Hypothalamus (tissue), 51 donors: ENCODE measurements around the gene ATP6V1G1.
"Not testable (repeated sequence)": the region's sequence is repeated elsewhere in the genome, so short reads cannot be mapped to it uniquely, and the experiment has no call there.

Source experiments
- DNase-seq, 51 donors: peaks; one replicate each; lab custom pipeline; 2025; lab: John Stamatoyannopoulos, UW

ATP6V1G1 gene

DNA sequence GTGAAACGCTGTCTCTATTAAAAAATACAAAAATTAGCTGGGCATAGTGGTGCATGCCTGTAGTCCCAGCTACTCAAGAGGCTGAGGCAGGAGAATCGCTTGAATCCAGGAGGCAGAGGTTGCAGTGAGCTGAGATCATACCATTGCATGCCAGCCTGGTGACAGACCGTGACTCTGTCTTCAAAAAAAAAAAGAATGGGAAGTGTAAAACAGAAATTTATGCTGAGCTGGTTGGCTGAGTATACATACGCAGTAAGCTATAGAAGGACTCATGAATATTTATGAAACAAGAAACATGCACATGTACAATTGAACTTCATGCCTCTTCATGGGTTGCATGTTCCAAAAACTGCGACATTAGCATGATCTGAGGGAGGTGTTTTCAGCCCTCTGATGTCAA, 10.8 kb upstream of the ATP6V1G1 start:
- not testable (repeated sequence) for DNase-seq

DNA sequence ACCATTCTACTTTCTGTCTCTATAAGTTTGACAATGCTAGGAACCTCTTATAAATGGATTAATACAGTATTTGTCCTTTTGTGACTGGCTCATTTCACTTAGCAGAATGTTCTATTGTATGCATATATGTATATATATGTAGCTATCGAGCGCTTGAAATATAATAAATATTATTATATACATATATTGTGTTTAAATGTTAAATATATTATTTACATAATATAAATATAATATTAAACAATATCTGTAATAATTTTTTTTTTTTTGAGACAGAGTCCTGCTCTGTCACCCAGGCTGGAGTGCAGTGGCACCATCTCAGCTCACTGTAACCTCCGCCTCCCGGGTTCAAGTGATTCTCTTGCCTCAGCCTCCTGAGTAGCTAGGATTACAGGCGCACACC, 9.4 kb upstream of the ATP6V1G1 start:
- not testable (repeated sequence) for DNase-seq

DNA sequence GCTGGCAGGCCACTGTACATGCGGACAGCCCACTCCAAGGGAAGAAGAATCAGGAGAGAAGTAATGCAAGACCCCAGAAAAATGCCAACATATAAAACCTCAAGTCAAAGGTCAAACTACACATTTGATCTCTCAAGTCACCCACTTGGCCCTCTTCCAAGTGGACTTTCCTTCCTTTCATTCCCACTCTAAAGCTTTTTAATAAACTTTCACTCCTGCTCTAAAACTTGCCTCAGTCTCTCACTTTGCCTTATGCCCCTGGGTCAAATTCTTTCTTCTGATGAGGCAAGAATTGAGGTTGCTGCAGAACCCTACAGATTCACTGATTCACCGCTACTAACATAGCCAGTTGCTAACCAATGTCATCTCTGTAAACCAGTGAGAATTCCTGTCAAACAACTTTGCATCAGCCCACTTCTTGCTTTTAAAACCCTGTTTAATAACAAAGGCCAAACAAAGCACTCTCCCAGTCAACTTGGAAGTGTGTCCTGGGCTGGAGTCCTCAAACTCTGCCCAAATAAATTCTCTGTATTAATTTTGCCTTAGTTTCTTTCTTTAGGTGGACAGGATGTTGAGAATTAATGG, 6.9 kb upstream of the ATP6V1G1 start:
- DNase-seq, result no peak

DNA sequence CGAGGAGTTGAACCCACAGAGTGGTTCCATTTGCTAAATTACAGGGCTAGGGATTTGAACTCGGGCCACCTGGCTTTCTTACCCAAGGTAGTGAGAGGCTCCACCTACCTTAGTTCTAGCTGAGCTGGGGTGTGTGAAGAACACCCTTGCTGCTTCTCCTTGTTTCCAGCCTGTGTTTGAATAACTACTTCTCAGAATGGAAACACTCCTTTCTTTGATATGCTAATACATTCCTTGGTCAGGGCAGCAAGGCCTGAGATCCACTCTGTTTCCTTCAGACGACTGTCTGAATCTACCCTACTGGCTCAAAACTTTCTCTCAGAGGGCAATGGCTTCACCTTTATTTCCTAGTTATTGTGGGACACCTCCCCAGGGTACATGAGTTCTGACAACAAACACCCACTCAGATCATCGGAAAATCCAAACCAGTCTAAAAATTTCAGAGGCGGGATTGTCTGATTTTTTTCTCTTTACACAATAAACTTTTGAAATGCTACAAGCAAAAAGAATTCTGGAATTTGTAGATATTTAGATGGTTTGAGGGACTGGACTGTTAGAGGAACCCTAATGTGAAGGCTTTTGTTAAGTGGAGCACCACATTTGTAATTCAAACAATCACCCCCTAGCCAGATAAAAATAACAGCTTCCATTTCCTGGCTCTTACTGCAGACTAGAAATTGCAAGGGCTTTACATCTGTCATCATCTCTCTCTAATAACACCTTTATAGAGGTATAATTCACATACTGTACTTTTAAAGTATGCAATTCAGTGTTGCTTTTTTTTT, 4.0 kb upstream of the ATP6V1G1 start:
- DNase-seq, result no peak

DNA sequence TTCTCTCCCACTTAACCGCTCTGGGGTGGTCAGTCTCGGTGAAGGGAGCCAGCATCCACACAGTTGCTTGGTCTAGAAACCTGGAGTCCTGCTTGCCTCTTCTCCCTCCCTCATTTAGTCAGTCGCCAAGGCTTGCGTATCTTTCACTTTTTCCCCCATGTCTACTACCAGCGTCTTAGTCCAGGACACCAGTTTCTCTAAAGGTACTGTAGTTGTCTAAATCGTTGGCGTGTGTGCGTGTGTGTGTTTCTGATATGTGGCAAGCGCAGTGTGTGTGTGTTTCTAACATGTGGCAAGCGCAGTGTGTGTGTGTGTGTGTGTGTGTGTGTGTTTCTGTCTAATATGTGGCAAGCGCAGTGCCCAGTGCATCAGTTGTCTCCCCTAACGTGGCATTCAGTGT, 641 bp downstream of the ATP6V1G1 start:
- peak in 1 of 51 donors; percentile 8 for DNase-seq

DNA sequence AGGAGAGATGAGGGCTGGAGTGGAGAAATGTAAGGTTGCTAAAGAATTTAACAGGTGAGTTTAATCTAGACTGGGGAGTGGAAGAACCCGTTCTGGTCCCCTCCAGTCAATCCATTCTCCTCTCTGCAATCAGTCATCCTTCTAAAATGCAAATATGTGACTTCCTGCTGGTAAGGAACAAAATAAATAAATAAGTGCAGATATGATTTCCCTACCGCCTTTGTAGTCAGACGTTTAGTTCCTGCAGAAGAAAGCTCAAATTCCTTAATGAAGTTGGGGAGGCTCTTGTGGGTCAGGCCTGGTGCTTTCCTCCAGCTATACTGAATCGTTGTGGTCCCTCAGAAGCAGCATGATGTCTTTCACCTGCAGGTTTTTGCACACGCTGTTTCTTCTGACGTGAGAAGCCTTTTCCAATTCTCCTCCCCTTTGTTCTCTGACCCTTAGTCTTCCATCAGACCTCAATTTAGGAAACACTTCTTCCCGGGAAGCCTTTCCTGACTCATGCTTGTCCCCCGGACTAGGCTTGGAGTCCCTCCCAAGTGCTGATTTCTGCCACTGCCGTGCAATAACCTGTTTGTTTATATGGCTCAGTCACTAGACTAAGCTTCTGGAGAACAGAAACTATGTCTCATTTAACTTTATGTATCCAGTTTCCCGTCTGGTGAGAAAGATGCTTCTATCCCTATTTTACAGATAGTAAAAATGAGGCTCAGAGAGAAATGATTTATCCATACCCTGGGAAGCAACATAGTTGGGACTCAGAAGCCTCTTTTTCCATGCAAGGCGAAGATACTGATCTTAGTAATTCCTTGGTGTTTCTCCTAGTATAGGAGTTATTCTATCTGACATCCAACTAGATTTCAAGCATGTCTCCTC, 1.3 kb downstream of the ATP6V1G1 start:
- DNase-seq, result no peak

DNA sequence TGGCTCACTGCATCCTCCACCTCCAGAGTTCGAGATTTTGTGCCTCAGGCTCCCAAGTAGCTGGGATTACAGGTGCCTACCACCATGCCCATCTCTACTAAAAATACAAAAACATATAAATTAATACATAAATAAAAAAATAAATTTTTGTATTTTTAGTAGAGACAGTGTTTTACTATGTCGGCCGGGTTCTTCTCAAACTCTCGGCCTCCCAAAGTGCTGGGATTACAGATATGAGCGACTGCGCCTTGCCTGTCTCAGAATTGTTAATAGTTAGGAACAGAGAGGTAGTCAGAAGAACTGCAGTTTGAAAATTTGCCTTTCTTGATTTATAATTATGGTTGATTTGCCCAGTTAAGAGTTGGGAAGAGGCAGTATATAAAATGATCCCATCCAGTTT, 2.8 kb downstream of the ATP6V1G1 start:
- no peak for DNase-seq

DNA sequence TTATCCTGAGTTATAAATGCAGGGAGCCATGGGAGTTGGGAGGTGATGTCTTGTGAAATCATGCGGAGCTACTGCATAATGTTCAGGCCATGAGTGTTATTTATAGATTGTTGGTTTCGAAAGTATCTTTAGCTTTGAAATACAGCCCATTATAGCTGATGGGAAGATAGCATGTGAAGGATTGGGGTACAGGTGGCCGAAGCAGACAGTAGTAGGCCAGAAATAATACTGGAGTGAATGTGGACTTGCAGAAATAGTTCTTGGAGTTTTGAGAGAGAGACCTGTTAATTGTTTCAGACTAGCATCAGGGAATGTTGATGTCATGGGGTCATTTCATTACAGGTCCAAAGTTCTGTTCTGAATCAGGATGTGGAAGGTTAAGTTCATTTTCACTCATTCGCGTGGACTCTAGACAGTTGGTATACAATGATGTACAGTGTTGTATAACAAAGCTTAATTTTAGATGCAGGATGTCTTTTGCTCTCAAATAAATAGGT, 3.8 kb downstream of the ATP6V1G1 start:
- no peak for DNase-seq

DNA sequence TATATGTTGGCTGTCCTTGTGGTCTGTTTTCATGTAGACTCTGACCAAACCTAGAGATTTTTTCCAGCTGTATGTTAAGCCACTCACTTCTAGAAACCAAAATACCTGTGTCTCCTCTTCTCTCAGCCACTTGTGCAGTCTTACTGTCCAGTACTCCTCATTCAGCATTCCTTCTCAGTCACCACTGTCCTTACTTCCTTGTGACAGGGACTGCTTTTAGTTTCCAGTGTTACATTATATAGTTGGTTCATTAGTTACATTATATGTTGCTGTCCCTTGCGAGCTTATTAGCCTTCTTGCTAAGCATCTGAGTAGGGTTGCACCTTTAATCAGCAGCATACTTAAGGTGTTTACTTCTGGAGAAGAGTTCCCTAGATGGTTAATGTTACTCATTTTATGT, 4.3 kb downstream of the ATP6V1G1 start:
- DNase-seq, result no peak

DNA sequence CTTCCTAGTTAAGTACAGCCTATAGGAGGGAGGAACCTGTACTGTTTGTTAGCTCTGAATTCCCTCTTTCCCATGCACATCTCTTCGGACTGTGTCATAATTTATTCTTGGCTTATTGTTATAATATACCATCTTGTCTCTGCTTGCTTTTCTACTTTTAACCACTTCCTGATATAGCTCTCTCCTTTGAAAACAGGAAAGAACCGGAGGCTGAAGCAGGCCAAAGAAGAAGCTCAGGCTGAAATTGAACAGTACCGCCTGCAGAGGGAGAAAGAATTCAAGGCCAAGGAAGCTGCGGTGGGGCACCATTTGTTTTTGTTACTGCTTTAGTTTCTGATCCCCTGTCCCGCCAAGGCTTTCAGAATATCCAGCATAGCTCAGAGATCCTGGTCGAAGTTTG, 4.8 kb downstream of the ATP6V1G1 start:
- peak in 1 of 51 donors; percentile 9 for DNase-seq

DNA sequence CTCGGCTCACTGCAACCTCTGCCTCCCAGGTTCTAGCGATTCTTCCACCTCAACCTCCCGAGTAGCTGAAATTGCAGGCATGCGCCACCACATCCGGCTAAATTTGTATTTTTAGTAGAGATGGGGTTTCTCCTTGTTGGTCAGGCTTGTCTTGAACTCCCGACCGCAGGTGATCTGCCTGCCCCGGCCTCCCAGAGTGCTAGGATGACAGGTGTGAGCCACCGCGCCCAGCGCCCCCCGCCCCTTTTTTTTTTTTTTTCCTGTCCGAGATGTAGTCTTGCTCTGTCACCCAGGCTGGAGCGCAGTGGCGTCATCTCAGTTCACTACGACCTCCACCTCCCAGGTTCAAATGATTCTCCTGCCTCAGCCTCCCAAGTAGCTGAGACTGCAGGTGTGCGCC, 6.6 kb downstream of the ATP6V1G1 start:
- no peak for DNase-seq

DNA sequence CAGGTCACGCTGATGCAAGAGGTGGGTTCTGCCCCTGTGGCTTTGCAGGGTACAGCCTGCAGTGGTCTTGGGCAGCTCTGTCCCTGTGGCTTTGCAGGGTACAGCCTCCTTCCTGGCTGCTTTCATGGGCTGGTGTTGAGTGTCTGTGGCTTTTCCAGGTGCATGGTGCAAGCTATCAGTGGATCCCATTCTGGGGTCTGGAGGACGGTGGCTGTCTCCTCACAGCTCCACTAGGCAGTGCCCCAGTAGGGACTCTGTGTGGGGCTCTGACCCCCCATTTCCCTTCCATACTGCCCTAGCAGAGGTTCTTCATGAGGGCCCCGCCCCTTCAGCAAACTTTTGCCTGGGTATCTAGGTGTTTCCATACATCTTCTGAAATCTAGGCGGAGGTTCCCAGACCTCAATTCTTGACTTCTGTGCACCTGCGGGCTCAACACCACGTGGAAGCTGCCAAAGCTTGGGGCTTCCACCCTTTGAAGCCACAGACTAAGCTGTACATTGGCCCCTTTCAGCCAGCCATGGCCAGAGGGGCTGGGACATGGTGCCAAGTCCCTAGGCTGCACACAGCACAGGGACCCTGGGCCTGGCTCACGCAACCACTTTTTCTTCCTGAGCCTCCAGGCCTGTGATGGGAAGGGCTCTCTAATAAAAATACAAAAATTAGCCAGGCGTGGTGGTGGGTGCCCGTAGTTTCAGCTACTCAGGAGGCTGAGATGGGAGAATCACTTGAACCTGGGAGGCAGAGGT, 13.1 kb downstream of the ATP6V1G1 start:
- DNase-seq, result not testable (repeated sequence)

DNA sequence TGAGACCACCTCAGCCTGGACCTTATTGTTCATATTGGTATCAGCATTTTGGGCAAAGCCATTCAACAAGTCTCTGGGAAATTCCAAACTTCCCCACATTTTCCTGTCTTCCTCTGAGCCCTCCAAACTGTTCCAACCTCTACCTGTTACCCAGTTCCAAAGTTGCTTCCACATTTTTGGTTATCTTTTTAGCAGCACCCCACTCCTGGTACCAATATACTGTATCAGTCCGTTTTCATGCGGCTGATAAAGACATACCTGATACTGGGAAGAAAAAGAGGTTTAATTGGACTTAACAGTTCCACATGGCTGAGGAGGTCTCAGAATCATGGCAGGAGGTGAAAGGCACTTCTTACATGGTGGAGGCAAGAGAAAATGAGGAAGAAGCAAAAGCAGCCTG, 14.2 kb downstream of the ATP6V1G1 start:
- DNase-seq, result not testable (repeated sequence)

DNA sequence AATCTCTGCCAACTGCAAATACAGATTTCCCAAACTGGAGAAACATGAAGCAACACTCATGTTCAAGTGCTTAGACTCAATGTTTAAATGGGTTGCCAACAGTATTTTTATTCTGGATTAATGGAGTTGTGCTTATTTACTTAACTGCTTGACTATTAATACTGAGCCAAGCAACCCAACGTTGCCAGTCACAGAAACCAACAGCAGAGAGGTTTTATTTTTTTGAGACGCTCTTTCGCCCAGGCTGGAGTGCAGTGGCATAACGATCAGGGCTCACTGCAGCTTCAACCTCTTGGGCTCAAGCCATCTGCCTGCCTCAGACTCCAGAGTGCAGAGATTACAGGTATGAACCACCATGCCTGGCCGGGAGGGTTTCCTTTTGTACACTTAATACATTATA, 15.1 kb downstream of the ATP6V1G1 start:
- DNase-seq, result no peak

DNA sequence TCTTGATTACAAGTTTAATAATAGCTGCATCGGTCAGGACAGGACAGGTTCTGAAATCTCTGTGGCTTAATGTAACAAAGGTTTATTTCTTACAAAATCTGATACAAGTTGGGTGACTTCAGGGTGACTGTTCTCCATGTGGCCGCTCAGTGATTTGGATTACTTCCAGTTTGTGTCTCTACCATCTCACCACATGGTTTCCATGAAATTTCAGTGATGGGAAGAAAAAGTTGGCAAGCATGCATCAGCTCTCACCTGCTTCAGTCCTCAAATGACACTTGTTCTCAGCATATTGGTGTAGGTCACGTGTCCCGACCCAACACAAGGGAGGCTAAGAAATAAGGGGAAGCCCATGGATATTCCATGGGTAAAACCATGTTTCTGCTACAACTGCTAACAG, 15.7 kb downstream of the ATP6V1G1 start:
- DNase-seq, result no peak

DNA sequence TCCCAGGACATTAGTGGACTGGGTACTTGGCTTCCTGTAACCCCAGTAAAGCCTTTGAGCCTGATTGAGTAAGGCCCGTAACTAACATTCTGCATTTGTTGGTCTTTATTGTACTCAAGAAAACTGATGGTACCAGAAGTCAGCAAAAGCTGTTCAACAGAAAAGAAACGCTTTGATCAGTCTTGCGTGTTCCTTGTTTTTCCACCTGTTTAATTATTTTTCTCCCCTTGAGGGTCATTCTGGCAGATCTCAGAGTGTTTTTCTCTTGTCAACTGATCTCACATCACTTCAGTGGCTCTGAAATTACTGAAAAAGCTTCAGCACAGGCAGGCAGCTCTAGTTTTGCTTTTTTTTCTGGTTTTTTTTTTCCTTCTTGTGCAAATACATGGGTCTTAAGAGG, 17.4 kb downstream of the ATP6V1G1 start:
- no peak for DNase-seq

DNA sequence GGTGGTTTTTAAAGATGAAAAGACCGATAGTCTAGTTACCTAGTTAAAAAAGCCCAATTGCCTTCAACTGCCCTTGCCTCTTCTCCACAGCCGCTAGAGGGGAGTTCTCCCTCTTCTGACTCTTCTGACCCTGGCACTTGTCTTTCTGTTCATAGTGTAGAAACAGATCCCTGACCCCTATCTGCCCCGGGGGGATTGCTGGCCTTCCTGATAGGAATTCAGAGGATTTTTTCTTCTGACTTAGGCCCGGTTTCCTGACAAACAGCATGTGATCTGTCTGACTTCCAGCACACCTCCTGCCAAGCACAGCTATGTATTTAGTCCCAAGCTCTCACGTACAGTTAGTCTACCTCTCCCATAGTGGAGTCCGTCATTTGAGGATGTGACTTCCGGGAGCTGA, 18.5 kb downstream of the ATP6V1G1 start:
- no peak for DNase-seq

DNA sequence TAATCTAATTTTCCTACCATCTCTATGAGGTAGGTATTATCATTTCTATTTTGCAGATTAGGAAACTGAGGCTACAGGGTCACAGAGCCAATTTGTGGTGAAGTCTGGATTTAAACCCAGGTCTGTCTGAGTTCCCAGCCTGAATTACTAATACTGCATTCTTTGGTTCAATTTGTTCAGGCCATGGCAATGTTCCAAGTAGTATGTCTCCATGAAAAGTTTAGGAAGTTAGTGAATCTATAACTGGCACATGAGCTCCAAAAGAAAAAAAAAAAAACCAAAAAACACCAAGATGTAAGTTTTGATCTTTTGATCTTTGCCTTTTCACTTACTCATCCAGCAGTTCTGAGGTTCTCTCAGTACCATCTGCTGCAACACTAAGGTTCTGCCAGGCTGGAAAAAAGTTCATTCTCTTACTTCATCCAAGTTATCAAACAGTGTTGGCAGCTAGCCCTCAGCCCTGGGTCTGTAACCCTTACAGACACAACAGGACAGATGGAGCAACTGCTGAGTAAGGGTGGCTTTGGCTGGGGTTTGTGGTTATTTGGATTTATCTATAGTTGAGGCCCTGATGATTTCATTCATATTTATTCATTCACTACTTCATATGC, 19.1 kb downstream of the ATP6V1G1 start:
- DNase-seq, result no peak

DNA sequence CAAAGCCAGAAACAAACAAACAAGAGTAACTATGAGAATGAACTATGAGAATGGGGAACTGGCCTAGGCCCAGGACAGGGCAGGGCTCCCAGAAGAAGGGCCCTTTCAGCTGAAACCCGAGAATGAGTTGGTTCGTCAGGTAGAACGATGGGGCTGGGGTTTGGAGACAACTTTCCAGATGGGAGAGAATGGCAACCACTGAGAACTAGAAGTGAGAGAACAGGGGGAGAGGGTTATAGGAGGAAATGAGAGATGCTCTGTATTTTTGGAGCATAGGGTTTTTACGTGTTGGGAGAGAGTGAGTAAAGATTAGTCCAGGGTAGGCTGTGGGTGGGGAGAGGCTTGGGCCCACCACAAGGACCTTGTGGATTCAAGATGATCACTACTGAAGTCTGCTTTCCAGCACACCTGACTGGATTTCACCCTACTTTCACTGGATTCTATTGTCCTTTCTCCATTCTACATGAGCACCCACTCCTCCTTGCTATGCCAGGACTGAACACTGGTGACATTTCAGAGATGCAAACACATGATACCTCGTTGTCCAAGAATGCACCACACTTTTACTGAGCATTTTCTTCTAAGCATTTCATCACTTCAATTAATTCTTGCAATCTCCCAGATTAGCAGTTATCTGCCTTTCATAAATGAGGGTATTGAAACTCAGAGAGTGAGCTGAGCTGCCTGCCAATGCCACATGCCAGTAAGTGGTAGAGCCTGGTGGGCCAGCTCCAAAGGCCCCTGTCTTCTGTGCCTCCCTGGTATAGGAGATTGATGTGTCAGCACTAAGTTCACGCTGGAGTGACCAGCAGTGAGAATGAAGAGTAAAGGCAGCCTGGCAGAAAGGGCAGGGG, 20.3 kb downstream of the ATP6V1G1 start:
- no peak for DNase-seq

DNA sequence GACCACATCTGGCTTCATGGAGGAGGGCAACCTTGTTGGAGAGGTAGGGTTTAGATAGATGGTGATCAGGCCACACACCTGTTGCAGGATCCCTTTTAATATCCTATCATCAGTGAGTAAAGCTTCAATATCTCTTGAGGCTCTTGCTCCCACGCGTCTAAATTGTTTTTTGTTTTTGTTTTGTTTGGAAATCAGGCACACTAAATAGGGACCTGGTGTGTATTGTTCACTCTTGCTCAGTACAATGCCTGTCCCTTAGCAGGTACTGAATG, 20.9 kb downstream of the ATP6V1G1 start:
- DNase-seq, result no peak
